Astrocyte (in vitro differentiated cells and primary cell): ENCODE data around the gene MYO19. TPM values are rescaled to one million over a fixed set of nuclear protein-coding genes. Genes with fewer than 3 reads are reported as not detected.
"Not testable (repeated sequence)": the region's sequence is repeated elsewhere in the genome, so short reads cannot be mapped to it uniquely, and the experiment has no call there.

Source experiments
- DNase-seq: peaks from one replicate; pipeline ENCODE4 v3.0.0-alpha.2; 2010; ENCODE audit warnings: low read depth
- FAIRE-seq: peaks from 2 replicates; lab custom pipeline; 2011; peaks lifted over from hg19 to GRCh38; lab: Jason Lieb, UNC
- H2AFZ ChIP-seq: 2 replicates; pipeline ENCODE4 v1.6.0; 2012; ENCODE audit warnings: low read depth, low read length, inconsistent platforms
- H3K27ac ChIP-seq: 2 replicates; pipeline ENCODE4 v1.5.1; 2011; ENCODE audit warnings: low read depth, low read length, inconsistent platforms
- H3K27me3 ChIP-seq: 2 replicates; pipeline ENCODE4 v1.6.0; 2011; ENCODE audit warnings: low read length, inconsistent platforms; ENCODE audit not compliant: insufficient read depth
- H3K36me3 ChIP-seq: 2 replicates; pipeline ENCODE4 v1.5.1; 2011; ENCODE audit warnings: low read length, inconsistent platforms; ENCODE audit not compliant: insufficient read depth
- H3K4me1 ChIP-seq: 2 replicates; pipeline ENCODE4 v1.5.1; 2011; ENCODE audit warnings: low read length, inconsistent platforms; ENCODE audit not compliant: insufficient read depth
- H3K4me2 ChIP-seq: 2 replicates; pipeline ENCODE4 v1.6.0; 2012; ENCODE audit warnings: low read length, inconsistent platforms
- H3K4me3 ChIP-seq: 2 replicates; pipeline ENCODE4 v1.5.1; 2011; ENCODE audit warnings: low read depth, mild to moderate bottlenecking, low read length, inconsistent platforms; ENCODE audit not compliant: insufficient read depth
- H3K79me2 ChIP-seq: 2 replicates; pipeline ENCODE4 v1.6.0; 2012; ENCODE audit warnings: mild to moderate bottlenecking, low read length, inconsistent platforms; ENCODE audit not compliant: insufficient read depth
- H3K9ac ChIP-seq: 2 replicates; pipeline ENCODE4 v1.6.0; 2012; ENCODE audit warnings: mild to moderate bottlenecking, low read length, inconsistent platforms
- H3K9me3 ChIP-seq: 2 replicates; pipeline ENCODE4 v1.5.1; 2012; ENCODE audit warnings: low read depth, mild to moderate bottlenecking, low read length, inconsistent platforms; ENCODE audit not compliant: insufficient read depth
- H4K20me1 ChIP-seq: 2 replicates; pipeline ENCODE4 v1.6.0; 2012; ENCODE audit warnings: low read length, inconsistent platforms; ENCODE audit not compliant: insufficient read depth
- H3K27ac Mint-ChIP-seq: one replicate; pipeline ENCODE4 v1.8.0; 2021; ENCODE audit warnings: mild to moderate bottlenecking, mixed read lengths; ENCODE audit not compliant: unreplicated experiment
- H3K27me3 Mint-ChIP-seq: one replicate; pipeline ENCODE4 v1.8.0; 2021; ENCODE audit warnings: low read depth, mixed read lengths; ENCODE audit not compliant: unreplicated experiment
- H3K36me3 Mint-ChIP-seq: one replicate; pipeline ENCODE4 v1.8.0; 2021; ENCODE audit warnings: low read depth, mixed read lengths; ENCODE audit not compliant: unreplicated experiment
- H3K4me1 Mint-ChIP-seq: one replicate; pipeline ENCODE4 v1.8.0; 2021; ENCODE audit warnings: low read depth, mixed read lengths; ENCODE audit not compliant: unreplicated experiment
- H3K4me3 Mint-ChIP-seq: one replicate; pipeline ENCODE4 v1.8.0; 2021; ENCODE audit warnings: mild to moderate bottlenecking, moderate library complexity, mixed read lengths; ENCODE audit not compliant: unreplicated experiment
- H3K9me3 Mint-ChIP-seq: one replicate; pipeline ENCODE4 v1.8.0; 2021; ENCODE audit warnings: mild to moderate bottlenecking, mixed read lengths; ENCODE audit not compliant: unreplicated experiment
- total RNA-seq: library from RNA; stranded (reverse); gene quantifications from 2 replicates; pipeline ENCODE4 v1.2.1, GENCODE V29; 2021

MYO19 gene
- total RNA-seq, 1 donor from 2014 or later, result 42.9 TPM

DNA sequence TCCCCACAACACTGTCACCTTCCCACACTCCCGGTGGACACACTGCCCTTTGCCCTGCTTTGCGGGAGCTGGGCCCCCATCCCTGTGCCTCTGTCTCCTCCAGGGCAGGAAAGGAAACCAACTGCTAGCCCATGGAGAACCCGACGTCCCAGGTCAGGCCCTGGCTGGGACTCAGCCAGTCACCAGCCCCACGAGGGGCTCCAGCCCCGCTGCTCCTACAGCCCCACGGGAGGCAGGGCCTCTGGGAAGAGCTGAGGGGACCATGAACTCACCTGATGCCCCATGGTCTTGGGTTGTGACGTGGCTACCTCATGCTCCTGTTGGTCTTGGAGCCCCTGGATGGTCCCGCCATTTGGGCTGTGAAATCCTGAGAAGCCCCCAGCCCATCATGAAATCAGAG lies 81.8 kb downstream of the MYO19 start:
- not testable (repeated sequence) for FAIRE-seq, H3K36me3 ChIP-seq, H3K27me3 Mint-ChIP-seq, H3K4me1 Mint-ChIP-seq, H3K9me3 ChIP-seq, H2AFZ ChIP-seq, H3K27me3 ChIP-seq, H3K4me1 ChIP-seq, DNase-seq, H3K9ac ChIP-seq, H3K4me3 ChIP-seq, H3K9me3 Mint-ChIP-seq, H3K27ac ChIP-seq, H3K4me2 ChIP-seq, H3K4me3 Mint-ChIP-seq, H3K36me3 Mint-ChIP-seq, H4K20me1 ChIP-seq, H3K79me2 ChIP-seq, H3K27ac Mint-ChIP-seq

DNA sequence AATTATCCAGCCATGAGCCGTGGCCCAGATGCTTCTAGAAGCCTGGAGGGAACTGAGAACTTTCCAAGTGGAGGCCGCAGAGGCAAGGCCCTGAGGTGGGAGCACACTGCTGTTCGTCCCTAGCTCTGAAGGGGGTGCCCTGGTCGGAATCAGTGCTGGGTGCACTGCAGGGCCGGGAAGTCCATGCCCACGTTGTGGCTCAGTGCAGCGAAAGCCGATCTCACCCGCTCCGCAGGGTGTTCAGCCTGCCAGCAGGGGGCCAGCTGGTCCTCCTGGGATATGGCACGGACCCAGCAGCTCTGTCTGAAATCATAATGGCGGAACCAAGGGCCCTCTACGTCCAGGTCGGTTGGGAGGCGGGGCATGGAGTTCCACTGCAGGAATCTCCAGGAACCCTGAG lies 84.7 kb downstream of the MYO19 start:
- H3K27ac Mint-ChIP-seq, H3K27ac ChIP-seq, H3K9me3 Mint-ChIP-seq, H3K4me2 ChIP-seq, H3K9ac ChIP-seq, H3K27me3 Mint-ChIP-seq, H2AFZ ChIP-seq, H3K36me3 ChIP-seq, H3K27me3 ChIP-seq, FAIRE-seq, H3K4me3 Mint-ChIP-seq, H4K20me1 ChIP-seq, H3K4me3 ChIP-seq, H3K79me2 ChIP-seq, H3K9me3 ChIP-seq, DNase-seq, H3K4me1 ChIP-seq, H3K36me3 Mint-ChIP-seq, H3K4me1 Mint-ChIP-seq: not testable (repeated sequence)

Other genes starting within 250 kb of the MYO19 start
- gene TBC1D3G, start 211.0 kb downstream of the MYO19 start, total RNA-seq, result not detected in 2 replicates
- gene TBC1D3H, start 146.4 kb downstream of the MYO19 start, total RNA-seq, result not detected in 2 replicates
- gene ZNHIT3, start 48.2 kb downstream of the MYO19 start, total RNA-seq, result 26.4 and 29.4 TPM in 2 replicates
- 7.5 and 8.4 TPM in 2 replicates for gene PIGW, start 119 bp upstream of the MYO19 start, total RNA-seq
- gene GGNBP2, start 10.1 kb upstream of the MYO19 start, total RNA-seq, result 80.0 and 80.8 TPM in 2 replicates
- gene DHRS11, start 57.0 kb upstream of the MYO19 start, total RNA-seq, result 7.1 and 8.8 TPM in 2 replicates
- gene MRM1, start 66.7 kb upstream of the MYO19 start, total RNA-seq, result 3.1 and 4.8 TPM in 2 replicates